Stimulated activated CD8-positive, alpha-beta memory T cell treated with anti-CD3 and anti-CD28 coated beads, Interleukin-15, amount 100 ng/mL, for 24 hours (primary cell): ENCODE data around the gene SELENBP1.

ENCODE experiments used
- DNase-seq: peaks from one replicate; pipeline ENCODE4 v3.0.0-alpha.2; 2020; ENCODE audit warnings: low read depth

Gene SELENBP1

DNA sequence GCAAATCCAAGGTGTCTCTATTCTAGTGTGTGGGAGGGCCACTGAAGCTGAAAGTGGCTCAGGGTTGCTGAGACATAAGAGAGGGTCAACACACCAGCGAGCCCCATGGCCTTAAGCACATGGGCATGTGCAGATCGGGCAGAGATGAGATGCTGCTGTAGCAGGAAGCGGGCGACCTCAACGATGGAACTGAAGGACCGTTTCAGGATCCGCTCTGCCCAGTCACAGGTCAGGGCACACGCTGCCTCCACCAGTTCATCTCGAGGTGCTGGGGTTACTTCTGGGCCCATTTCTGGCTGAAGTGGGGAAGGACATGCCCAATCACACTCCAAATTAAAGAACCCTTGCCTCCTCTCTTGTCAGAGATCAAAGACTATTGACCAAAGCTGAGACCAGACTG is 28.9 kb downstream of the SELENBP1 start:
- DNase-seq, result no peak

DNA sequence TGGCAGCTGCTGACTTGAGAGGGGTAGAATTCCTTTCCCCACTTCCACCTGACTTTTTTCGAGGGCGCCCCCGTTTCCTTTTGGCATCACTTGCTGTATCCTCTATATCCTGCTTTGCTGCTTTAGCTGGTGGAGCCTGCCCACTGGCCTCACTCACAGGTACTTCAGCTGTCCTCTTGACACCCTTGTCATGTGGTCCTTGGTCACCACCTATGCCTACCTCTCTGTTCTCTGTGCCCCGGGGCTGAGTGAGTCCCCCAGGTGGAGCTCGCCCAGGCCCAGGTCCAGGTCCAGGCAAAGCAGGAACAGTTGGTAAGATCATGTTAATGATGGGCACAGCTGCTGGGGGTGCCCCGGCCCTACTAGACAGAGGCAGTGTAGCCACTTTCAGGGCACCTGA is 29.9 kb downstream of the SELENBP1 start:
- DNase-seq, result no peak

DNA sequence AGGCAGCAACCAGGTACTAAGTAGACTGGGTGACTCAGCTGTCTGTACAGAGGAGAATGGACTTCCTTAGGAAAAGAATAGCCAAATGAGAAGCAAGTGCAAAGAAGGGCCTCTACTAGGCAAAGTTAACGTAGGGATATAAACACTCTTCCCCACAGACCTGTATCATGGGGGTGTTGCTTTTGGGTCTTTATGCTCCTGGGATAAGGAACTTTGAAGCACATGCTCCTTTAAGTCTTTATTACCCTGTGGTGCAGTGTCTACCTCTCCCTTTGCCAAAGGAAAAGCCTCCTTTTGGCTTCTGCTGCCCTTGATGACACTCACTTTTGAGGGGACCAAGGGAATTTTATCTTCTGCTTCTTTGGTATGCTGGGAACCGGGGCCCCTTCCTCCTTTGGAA is 30.5 kb downstream of the SELENBP1 start:
- no peak for DNase-seq

DNA sequence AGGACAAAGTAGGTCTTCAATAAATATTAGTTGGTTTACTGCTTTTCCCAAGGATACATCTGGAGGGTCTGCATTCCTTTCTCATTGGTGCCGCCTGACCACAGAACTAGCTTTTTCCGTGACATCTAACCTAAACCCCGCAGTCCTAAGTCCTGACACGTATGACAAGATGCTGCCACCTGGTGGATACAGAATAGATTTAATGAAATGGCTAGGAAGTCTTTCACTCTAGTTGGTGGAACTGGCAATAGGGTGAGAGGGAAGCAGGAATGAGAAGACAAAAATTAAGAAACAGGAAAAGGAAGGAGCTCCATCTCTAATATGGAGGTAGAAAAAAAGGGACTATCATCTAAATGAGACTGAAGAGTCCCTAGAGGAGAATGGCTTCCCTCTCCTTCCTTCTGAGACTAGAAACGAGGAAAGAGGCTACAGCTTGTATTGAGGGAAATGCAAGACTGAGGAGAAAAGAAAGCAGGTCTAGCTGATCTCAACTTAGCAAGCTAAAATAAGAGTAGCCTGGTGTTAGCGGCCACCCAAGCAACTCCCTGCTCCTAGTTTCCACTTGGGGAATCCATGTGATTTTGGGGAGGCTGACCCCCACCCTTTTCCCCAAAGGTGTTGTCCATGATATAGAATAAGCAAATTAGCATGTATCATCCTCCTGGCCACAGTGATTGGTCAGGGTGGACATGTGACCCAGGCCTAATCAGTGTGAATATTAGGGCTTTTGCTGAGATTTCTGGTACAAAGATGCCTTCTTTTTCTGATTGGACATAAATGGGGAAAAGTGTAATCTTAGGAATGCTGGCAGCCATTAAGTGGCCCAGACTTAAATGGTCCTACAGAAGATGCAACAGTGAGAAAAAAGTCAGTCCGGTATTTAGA is 31.4 kb downstream of the SELENBP1 start:
- DNase-seq, result no peak

DNA sequence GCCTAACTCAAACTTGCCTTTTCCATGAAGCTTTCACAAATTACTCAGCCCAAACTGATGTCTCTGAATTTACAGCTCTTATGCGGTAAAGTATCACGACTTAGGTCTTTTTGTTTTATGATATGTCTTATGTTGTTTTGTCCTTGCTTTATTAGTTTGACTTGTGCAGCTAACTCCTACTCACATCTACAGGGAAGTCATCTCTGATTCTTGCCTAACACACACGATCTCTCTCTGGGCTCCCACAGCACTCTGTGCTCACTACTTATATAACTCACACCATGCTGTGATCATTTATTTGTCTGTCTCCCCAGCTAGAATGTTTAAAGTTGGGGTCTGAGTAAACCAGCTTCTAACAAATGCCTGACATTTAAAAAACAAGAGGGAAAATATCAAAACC is 35.9 kb downstream of the SELENBP1 start:
- DNase-seq, result no peak

DNA sequence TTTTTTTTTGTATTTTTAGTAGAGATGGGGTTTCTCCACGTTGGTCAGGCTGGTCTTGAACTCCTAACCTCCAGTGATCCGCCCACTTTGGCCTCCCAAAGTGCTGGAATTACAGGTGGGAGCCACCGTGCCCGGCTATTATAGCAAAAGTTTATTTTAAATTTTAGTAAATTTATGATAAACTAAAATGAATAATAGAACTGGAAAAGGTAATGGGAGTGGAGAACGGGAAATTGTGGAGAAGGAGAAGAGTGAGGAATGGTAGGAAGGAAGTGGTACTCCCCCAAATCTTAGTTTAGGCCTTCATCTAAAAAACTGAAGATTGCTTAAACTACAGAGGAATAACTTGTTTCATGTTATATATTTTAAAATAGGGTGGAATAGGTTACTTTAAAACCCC is 37.7 kb downstream of the SELENBP1 start:
- DNase-seq, result no peak

DNA sequence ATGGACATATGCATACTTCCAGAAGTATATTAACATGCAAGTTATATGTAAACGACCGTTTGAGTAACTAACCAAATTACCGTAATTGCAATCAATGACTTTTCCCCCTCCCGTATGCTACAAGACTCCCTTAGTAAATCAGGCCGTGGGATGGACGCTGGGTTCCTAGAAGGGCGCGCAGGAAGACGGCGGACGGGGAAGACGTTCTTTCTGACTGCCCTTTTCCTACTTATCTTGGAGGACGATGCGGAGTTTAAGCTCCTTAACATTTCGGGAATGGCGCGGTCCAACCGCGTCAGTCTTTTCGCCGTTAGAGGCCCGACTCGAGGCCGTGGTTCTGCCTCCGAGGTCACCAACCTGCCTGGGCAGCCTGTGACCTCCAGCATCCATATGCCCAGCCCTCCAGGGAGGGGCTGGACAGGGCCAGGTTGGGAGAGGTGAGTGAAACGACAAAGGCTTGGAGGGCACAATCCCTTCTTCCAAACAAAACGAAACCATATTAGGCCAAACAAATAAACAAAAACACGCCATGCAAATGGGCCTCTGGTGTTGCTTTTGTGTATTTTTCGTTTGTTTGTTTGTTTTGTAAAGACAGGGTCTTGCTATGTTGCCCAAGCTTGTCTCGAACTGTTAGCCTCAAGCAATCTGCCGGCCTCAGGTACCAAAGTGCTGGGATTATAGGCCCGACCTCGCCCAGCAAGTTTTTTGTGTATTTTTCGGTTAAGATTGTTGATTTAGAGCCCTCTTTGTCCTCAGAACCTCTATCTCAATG is 44.4 kb downstream of the SELENBP1 start:
- no peak for DNase-seq

DNA sequence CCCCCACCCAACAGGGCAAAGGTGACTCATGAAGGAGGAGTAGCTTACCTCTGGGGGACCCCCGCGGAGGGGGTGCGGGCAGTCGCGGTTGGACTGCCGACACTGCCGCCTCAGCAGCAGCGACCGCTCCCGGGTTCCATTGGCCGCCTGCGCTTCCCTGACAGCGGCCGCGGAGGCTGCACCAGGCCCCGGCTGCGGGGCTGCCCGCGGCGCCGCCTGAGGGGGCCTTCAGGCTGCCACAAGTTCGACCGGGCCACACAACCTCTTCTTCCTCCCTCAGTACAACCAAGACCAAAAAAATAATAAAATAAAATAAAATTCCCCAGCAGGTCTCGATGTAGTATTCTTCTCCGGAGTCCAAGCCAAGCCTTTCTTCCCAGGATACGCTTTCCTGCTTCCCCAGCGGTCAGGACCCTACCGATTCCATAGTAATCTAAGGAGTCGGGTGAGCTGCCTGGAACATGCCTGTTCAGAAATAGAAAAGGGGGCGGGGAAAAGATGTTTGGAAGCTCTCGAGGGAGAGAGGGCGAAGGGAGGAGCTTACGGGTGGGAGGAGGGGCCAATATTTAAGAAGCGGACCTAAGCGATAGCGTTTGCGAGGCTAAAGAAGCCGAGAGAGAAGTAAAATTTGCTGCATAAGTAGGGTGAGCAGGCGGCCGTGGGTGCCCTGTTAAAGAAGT is 45.1 kb downstream of the SELENBP1 start, which contains the start of gene PI4KB:
Gene PI4KB, minus strand, starts transcription at position 194 of the 680 bp plus-strand sequence. CDS start 10,935 bp downstream, outside the sequence.
- DNase-seq, result peak; percentile 45

DNA sequence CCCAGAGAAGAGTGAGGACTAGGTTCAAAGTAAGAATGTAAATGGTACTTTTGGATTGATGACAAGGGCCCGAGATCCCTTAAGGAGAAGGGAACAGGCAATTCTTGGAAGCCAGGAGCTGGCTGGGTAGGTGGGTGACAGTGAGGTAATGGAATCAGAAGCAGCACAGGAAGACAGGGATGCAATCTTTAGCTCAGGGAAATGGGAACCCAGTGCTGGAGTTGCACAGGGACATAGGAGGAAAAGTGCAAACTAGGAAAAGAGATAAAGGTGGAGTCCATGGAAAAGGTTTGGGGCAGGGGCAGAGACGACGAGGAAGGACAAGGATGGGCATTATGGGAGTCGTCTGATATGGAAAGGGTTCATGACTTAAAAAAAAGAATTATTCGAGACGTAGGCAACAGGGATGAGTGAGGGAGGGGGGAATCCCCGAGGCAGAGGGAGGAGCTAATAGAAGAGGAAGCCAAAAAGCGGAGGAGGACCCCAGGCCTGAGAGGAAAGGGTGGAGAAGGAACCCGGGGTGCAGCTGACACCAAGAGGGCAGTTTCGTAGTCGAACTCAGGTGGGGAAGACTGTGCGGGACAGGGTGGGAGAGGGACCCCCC is 45.8 kb downstream of the SELENBP1 start:
- no peak for DNase-seq

DNA sequence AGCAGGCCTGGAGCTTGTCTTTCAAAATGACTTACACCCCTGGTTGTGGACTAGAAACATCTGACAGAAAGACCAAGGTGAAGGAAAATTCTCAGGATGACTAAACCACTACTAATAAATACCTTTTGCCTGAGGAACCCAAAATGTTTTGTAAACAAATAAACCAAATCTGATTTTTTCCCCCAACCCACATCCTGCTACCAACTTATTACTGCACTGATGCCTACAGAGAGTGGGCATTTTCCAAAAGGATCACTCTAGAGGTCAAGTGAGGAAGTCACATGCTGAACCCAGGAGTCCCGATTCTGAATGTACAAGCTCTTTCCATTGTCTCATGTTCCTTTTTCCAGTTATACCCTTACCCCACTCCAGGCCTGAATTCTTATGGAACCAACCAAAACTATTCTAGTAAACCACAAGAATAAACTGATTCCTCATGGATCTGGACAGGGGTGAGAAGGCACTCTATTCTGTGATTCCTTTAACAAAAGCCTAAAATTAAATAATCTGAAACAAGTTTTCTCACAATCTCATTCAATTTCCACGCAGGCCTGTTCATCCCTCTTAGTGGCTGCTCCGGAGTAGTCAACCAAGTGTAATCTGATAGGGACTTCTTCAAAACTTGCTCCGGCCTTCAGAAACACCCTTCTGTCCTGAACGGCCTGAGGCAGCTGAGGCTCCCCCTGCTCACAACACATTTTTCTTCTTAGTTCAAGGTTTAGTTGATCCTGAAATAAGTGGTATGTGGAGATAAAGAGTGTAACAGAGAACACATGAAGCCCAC is 46.7 kb downstream of the SELENBP1 start:
- no peak for DNase-seq

DNA sequence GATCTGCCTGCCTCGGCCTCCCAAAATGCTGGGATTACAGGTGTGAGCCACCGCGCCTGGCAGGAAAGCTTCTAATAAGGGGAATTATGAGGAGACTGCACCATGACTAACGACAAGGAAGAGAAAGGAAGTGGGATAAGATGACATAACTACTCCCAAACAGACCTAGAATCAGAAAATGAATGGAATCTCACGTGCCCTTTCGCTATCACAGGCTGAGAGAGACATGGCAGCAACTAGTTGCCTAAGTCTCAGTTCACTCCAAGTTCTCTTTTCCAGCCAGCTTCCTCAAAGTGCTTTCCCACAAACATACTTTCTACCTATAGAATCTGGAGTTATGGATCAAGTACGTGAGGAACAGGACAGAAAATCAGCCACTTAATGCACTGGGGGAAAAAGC is 47.3 kb downstream of the SELENBP1 start:
- DNase-seq, result no peak

DNA sequence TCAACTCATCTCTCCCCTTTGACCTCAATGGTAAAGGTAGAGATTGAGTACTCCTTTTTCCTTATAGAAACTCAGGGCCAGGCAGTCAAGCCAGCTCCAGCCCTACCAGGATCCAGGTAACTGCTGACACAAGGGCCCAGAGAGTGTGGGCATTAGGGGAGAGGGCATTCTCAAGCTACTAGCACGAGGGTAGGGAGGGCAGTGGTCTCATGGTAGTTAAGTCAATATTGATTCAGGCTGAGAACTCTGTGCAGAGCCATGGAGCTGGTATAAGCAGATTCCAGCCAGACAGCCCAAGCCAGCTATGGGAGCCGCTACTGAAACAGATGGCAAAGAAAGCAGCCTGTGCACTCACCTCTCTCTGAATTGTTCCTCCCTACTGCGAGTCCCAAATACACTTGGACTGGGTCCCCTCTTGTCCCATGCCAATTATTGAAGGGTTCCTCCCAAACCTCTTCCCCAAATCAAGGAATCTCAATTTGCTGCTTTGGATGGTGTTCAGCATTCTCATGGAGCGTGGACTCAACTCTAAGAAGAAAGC is 48.0 kb downstream of the SELENBP1 start:
- no peak for DNase-seq

DNA sequence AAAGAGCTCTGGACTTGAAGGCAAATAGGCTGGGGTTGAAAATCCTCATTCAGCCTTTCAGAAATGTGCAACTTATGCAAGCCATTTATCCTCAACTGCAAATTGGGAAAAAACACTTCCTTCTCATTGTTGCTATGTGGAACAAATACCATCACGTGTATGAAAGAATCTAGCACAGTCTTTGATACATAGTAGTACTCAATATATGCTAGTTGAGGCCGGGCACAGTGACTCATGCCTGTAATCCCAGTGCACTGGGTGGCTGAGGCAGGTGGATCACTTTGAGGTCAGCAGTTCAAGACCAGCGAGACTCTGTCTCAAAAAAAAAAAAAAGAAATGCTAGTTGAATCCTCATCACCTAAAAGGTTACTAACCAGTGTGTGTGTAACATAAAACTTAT is 53.5 kb downstream of the SELENBP1 start:
- DNase-seq, result no peak

DNA sequence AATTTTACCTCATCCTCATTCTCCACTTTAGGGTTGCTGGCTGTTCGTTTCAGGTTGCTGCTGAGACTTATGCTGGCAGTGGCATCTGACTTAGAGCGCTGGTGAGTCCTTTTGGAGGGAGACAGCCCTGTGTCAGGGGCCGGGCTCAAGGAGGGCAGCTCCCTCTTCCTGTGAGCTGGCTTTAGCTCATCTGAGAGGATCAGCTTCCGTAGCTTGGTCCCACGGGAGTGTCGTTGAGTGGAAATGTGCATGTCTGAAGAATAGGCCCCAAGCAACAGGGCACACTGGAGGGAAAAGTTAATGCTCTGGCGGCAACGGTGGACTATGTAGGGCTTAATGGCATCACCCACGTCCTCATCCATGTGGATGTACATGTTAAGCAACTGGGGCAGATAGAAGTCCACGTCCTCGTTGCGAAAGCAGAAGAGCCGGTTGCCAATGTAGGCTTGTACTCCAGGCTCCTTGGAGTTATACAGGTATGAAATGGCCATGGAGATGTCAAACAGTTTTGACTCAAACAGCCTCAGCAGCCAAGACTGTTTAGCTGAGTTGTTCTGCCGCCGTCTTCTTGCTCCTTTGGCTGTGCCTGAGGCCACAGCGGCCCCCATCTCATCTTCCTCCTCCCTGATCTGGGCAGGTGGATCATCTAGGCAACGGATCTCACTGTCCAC is 56.8 kb downstream of the SELENBP1 start:
- DNase-seq, result no peak
